B cell (primary cell): Measurements from ENCODE around the gene REN. TPM values are rescaled to one million over a fixed set of nuclear protein-coding genes. Genes with fewer than 3 reads are reported as not detected.

ENCODE experiments used
- ATAC-seq: fragments of 200-7000 bp; cut with Tn5 transposase; one replicate; pipeline ENCODE4 v1.10.0; 2021; ENCODE audit warnings: low read depth, mild to moderate bottlenecking, moderate number of reproducible peaks, moderate library complexity
- CTCF ChIA-PET: fragments of 350-600 bp; sonication (Branson Sonifier 250); formaldehyde crosslinking; loops from one replicate; lab custom pipeline; 2021; ENCODE audit warnings: antibody characterized with exemption, inconsistent platforms; lab: Charles Lee
- POLR2A ChIA-PET: fragments of 350-600 bp; sonication (Branson Sonifier 250); formaldehyde crosslinking; loops from one replicate; lab custom pipeline; 2021; ENCODE audit warnings: antibody characterized with exemption; lab: Charles Lee
- DNase-seq: peaks from one replicate; pipeline ENCODE4 v3.0.0; 2013
- H2AFZ ChIP-seq: 2 replicates; pipeline ENCODE4 v1.6.1; 2012; ENCODE audit warnings: mild to moderate bottlenecking, low read depth, low read length; ENCODE audit not compliant: insufficient read depth, poor library complexity, severe bottlenecking
- H3K27ac ChIP-seq, 2 donors: 1 replicate in 1 of 2; 2 replicates in 1 of 2; pipeline ENCODE4 v1.5.1; 2012 to 2013; ENCODE audit warnings: low read length in 2 of 2, mild to moderate bottlenecking in 2 of 2, moderate library complexity in 1 of 2
- H3K27me3 ChIP-seq, 4 experiments: fragments of 200-600 bp in 1 of 4; sonication (generic) in 1 of 4; replicated peaks in 1 of 4; 1 replicate in 2 of 4; 2 replicates in 2 of 4; pipeline versions ENCODE4 v1.6.1 to v1.7.0; 2013 to 2016; ENCODE audit warnings: low read length in 3 of 4, mild to moderate bottlenecking in 2 of 4, mixed read lengths in 1 of 4, moderate library complexity in 1 of 4; ENCODE audit not compliant: insufficient read depth in 4 of 4, control insufficient read depth in 3 of 4; ENCODE audit errors: control extremely low read depth in 1 of 4
- H3K36me3 ChIP-seq, 2 experiments: replicated peaks in 1 of 2; 1 replicate in 1 of 2; 2 replicates in 1 of 2; pipeline versions ENCODE4 v1.6.1 to v1.7.1; 2013; ENCODE audit warnings: low read length in 1 of 2; ENCODE audit not compliant: insufficient read depth in 2 of 2, control insufficient read depth in 1 of 2; ENCODE audit errors: control extremely low read depth in 1 of 2, extremely low read depth in 1 of 2
- H3K4me1 ChIP-seq, 2 donors: fragments of 200-600 bp in 1 of 2; sonication (generic) in 1 of 2; 1 replicate in 1 of 2; 2 replicates in 1 of 2; pipeline versions ENCODE4 v1.5.1 to v1.6.1; 2013 to 2017; ENCODE audit warnings: low read length in 2 of 2; ENCODE audit not compliant: control insufficient read depth in 2 of 2, insufficient read depth in 2 of 2
- H3K4me2 ChIP-seq: replicated peaks from 2 replicates; pipeline ENCODE3; 2012; ENCODE audit warnings: mild to moderate bottlenecking, low read depth, low read length; ENCODE audit not compliant: poor library complexity, severe bottlenecking
- H3K4me3 ChIP-seq, 5 experiments: fragments of 200-600 bp in 1 of 5; sonication (generic) in 1 of 5; 1 replicate in 3 of 5; 2 replicates in 2 of 5; pipeline versions ENCODE4 v1.5.1 to v1.7.0; 2011 to 2016; ENCODE audit warnings: low read length in 4 of 5, mild to moderate bottlenecking in 4 of 5, low read depth in 2 of 5, control low read depth in 1 of 5, moderate library complexity in 1 of 5; ENCODE audit not compliant: insufficient read depth in 1 of 5; ENCODE audit errors: control extremely low read depth in 1 of 5, extremely low read depth in 1 of 5
- H3K79me2 ChIP-seq: fragments of 200-600 bp; sonication (generic); one replicate; pipeline ENCODE4 v1.6.0; 2016; ENCODE audit warnings: low read length; ENCODE audit not compliant: control insufficient read depth, insufficient read depth
- H3K9ac ChIP-seq: fragments of 200-600 bp; sonication (generic); 2 replicates; pipeline ENCODE4 v1.6.1; 2017; ENCODE audit warnings: mild to moderate bottlenecking, low read length, moderate library complexity
- H3K9me3 ChIP-seq, 3 donors: one replicate each; pipeline versions ENCODE4 v1.6.1 to v1.7.1; 2013; ENCODE audit warnings: low read length in 2 of 3; ENCODE audit not compliant: control insufficient read depth in 2 of 3, insufficient read depth in 1 of 3; ENCODE audit errors: control extremely low read depth in 1 of 3
- H4K20me1 ChIP-seq: 2 replicates; pipeline ENCODE4 v1.6.0; 2012; ENCODE audit warnings: mild to moderate bottlenecking, low read length; ENCODE audit not compliant: insufficient read depth, control insufficient read depth, poor library complexity, severe bottlenecking
- H3K27ac Mint-ChIP-seq: one replicate; pipeline ENCODE4 v1.8.0; 2021; ENCODE audit warnings: mixed read lengths
- H3K27me3 Mint-ChIP-seq: one replicate; pipeline ENCODE4 v1.8.0; 2021; ENCODE audit warnings: mixed read lengths
- H3K4me1 Mint-ChIP-seq: one replicate; pipeline ENCODE4 v1.8.0; 2021; ENCODE audit warnings: mixed read lengths
- H3K4me3 Mint-ChIP-seq: one replicate; pipeline ENCODE4 v1.8.0; 2021; ENCODE audit warnings: mixed read lengths
- H3K9me3 Mint-ChIP-seq: one replicate; pipeline ENCODE4 v1.8.0; 2022; ENCODE audit warnings: mixed read lengths; ENCODE audit not compliant: insufficient read depth
- CTCF ChIP-seq: fragments of 200-600 bp; IDR thresholded peaks from one replicate; pipeline ENCODE4 v1.8.0; 2022; ENCODE audit warnings: antibody characterized with exemption, mild to moderate bottlenecking
- EZH2 ChIP-seq: IDR thresholded peaks from 2 replicates; pipeline ENCODE4 v1.6.1; 2012; ENCODE audit warnings: borderline replicate concordance, low read depth, mild to moderate bottlenecking, moderate library complexity, low read length; ENCODE audit not compliant: insufficient read depth, poor library complexity, severe bottlenecking
- WGBS: methylation state at CpG from one replicate; pipeline ENCODE4 v1.1.5; 2013; ENCODE audit warnings: missing lambda C conversion rate; ENCODE audit not compliant: insufficient coverage; 5-methylcytosine and 5-hydroxymethylcytosine counted together
- intact Hi-C: fragments of 100-400 bp; cut with micrococcal nuclease; formaldehyde crosslinking; loops from one replicate; pipeline ENCODE4 v1.10.0; 2022
- polyA plus RNA-seq: library from polyadenylated mRNA; depleted of rRNA; stranded (reverse); fragments of >200 nt; gene quantifications from 2 replicates; pipeline ENCODE4 v1.2.3, GENCODE V29; 2012
- total RNA-seq, 2 donors: library from RNA; stranded (reverse); fragments of 120-200 nt in 1 of 2; gene quantifications; 1 replicate in 1 of 2; 2 replicates in 1 of 2; pipeline versions ENCODE4 v1.2.3 to v1.2.4, GENCODE V29; 2013 to 2022

Gene REN
- total and polyA plus RNA-seq, 2 donors (not counting 1 experiment from before 2014, with no cell fraction given): not detected

- H3K9me3 Mint-ChIP-seq: peaks cover 3% of the 10 kb centered on the region
- Histone ChIP-seq H4K20me1 (no peaks in the 10 kb centered on the region), H3K27me3 (peaks cover 0 to 17% (median 7%) of the 10 kb centered on the region in 4 experiments), H3K4me2 (peak within 1 kb of the TSS; percentile 70), H3K9ac (peak within 1 kb of the TSS; percentile 36), H3K9me3 (peaks cover 0 to 10% (median 0%) of the 10 kb centered on the region in 3 donors), H3K36me3 (no peaks in the 10 kb centered on the region), H3K79me2 (no peaks in the 10 kb centered on the region), H3K4me1 (peaks cover 12 to 15% of the 10 kb centered on the region in 2 donors), H2AFZ (peak within 1 kb of the TSS; percentile 60), H3K4me3 (peak within 1 kb of the TSS in 3 of 5 experiments; percentile 25 to 50 (median 34)), H3K27ac (no peak within 1 kb of the TSS)
- no peak within 1 kb of the TSS for H3K27ac Mint-ChIP-seq
- POLR2A ChIA-PET: no interaction called here
- TF ChIP-seq EZH2 (no peak), CTCF (no peak)
- CTCF ChIA-PET: interaction anchor here (1.0 to 1.3 kb wide), 2 partner anchors 94 to 185 kb away, joined by 3 to 4 read pairs; no protein-coding TSS in a partner anchor
- H3K4me1 Mint-ChIP-seq: peaks cover 7% of the 10 kb centered on the region
- DNase-seq (peak; percentile 54), ATAC-seq (peak; percentile 57)
- WGBS: 19% methylated on average over 41 of the region's 41 CpGs
- intact Hi-C loops: no loop called here
- peaks cover 4% of the 10 kb centered on the region for H3K27me3 Mint-ChIP-seq
- H3K4me3 Mint-ChIP-seq: peak within 1 kb of the TSS; percentile 75
These were observed 47.8 kb upstream of the REN start, which contains the start of gene GOLT1A for GRCh38 chr1:204213668-204214662. Gene GOLT1A (minus strand): TSS chr1:204213988. CDS start chr1:204213906, 82 bp downstream.
